ENCODE results near the gene DMD. TPM values are rescaled to one million over a fixed set of nuclear protein-coding genes. Genes with fewer than 3 reads are reported as not detected.

The DMD gene
- total RNA-seq (2016; rRNA removed; fragmentation: Illumina TruSeq; extraction: Trizol) (25.9 and 35.6 TPM in 2 replicates), polyA plus RNA-seq (2011; rRNA removed) (15.4 and 17.6 TPM in 2 replicates), polyA minus RNA-seq (2011; rRNA and poly(A)+ RNA removed; ENCODE audit: low replicate concordance) (27.0 and 30.1 TPM in 2 replicates), Bru-seq, nascent RNA (percentile 38 among the genes with signal in this experiment), BruChase-seq, experiment 1, labeled RNA remaining after a 6-hour chase (percentile 36 among the genes with signal in this experiment), BruChase-seq, experiment 2, labeled RNA remaining after a 2-hour chase (percentile 35 among the genes with signal in this experiment)
- 8.6 and 9.1 TPM in 2 replicates for total RNA-seq (2016; cell fraction: cytosol; rRNA removed; fragmentation: Illumina TruSeq; extraction: Trizol; ENCODE audit: low read depth)
- total RNA-seq (2016; cell fraction: insoluble cytoplasmic fraction; rRNA removed; fragmentation: Illumina TruSeq; extraction: Trizol), result 24.0 and 30.4 TPM in 2 replicates
- total RNA-seq (2016; cell fraction: membrane; rRNA removed; fragmentation: Illumina TruSeq; extraction: Trizol), result 13.6 and 15.7 TPM in 2 replicates
- total RNA-seq (2016; cell fraction: nucleus; rRNA removed; fragmentation: Illumina TruSeq; extraction: Trizol), result 36.3 and 38.0 TPM in 2 replicates
- 8.6 and 8.8 TPM in 2 replicates for polyA plus RNA-seq (2011; cell fraction: cytosol; rRNA removed)
- polyA plus RNA-seq (2011; cell fraction: nucleus; rRNA removed), result 16.1 and 18.7 TPM in 2 replicates
- polyA plus RNA-seq (2012), result 7.9 and 10.2 TPM in 2 replicates
- 1.8 and 2.0 TPM in 2 replicates for polyA plus RNA-seq (2016; cell fraction: cytosol; fragmentation: Illumina TruSeq; extraction: Trizol; ENCODE audit: low read depth)
- 28.7 and 32.8 TPM in 2 replicates for polyA plus RNA-seq (2016; cell fraction: insoluble cytoplasmic fraction; fragmentation: Illumina TruSeq; extraction: Trizol; ENCODE audit: low read depth)
- polyA plus RNA-seq (2016; cell fraction: membrane; fragmentation: Illumina TruSeq; extraction: Trizol; ENCODE audit: low read depth), result 4.4 and 5.4 TPM in 2 replicates
- 26.6 and 26.9 TPM in 2 replicates for polyA plus RNA-seq (2016; cell fraction: nucleus; fragmentation: Illumina TruSeq; extraction: Trizol; ENCODE audit: insufficient read depth, low read depth)
- polyA minus RNA-seq (2011; cell fraction: cytosol; rRNA and poly(A)+ RNA removed), result 9.6 and 11.5 TPM in 2 replicates
- 54.5 and 60.7 TPM in 2 replicates for polyA minus RNA-seq (2011; cell fraction: nucleus; rRNA and poly(A)+ RNA removed)
- long read RNA-seq, experiment 1, partial matches to known transcripts, result 3 of 11 reads
- long read RNA-seq, experiment 1, other reads (novel, unspliced or antisense), result 5 of 11 reads
- long read RNA-seq, experiment 2, full-length matches to known transcripts, result 2 of 11 reads
- long read RNA-seq, experiment 2, partial matches to known transcripts, result 0 of 11 reads
- long read RNA-seq, experiment 2, other reads (novel, unspliced or antisense), result 9 of 11 reads

GRCh38 chrX:33211356-33212260 lies at the start of gene DMD:
TSS of gene DMD (minus strand) at chrX:33211549. CDS start at chrX:33211312, 237 bp downstream.
- H3K9me3 ChIP-seq (ENCODE audit: low read length), result no peaks in the 10 kb centered on the region
- DNase-seq (ENCODE audit: low spot score) (peak; percentile 1), FAIRE-seq (no peak), ATAC-seq (no peak)
- in situ Hi-C loops (cut with HindIII; ENCODE audit: extremely low pct_ligation_motif_present, low pct_unique_long_range_greater_than_20kb), result no loop called here
- no peak within 1 kb of the TSS for H3K9ac ChIP-seq (ENCODE audit: insufficient read depth, low read depth, low read length)
- no peak for TF ChIP-seq BCL6 (CRISPR knock-in tag; IDR thresholded peaks at IDR 0.05)
- no peak for TF ChIP-seq ZNF530 (CRISPR knock-in tag; IDR thresholded peaks at IDR 0.05; ENCODE audit: low read depth)
- no peak for TF ChIP-seq ZNF33A (CRISPR knock-in tag; IDR thresholded peaks at IDR 0.05; ENCODE audit: borderline replicate concordance)
- no peak for TF ChIP-seq STAG1 (CRISPR knock-in tag; IDR thresholded peaks at IDR 0.05)
- no peak for TF ChIP-seq PTBP1 (IDR thresholded peaks at IDR 0.05; ENCODE audit: low read depth, low read length, poor library complexity, severe bottlenecking)
- TF ChIP-seq SOX6 (IDR thresholded peaks at IDR 0.05), result no peak
- no peak for TF ChIP-seq SOX6 (CRISPR knock-in tag; IDR thresholded peaks at IDR 0.05)
- no peak for TF ChIP-seq MZF1 (CRISPR knock-in tag; IDR thresholded peaks at IDR 0.05; ENCODE audit: borderline replicate concordance)
- TF ChIP-seq PAF1 (CRISPR knock-in tag; IDR thresholded peaks at IDR 0.05), result no peak
- TF ChIP-seq SCMH1 (CRISPR knock-in tag; IDR thresholded peaks at IDR 0.05; ENCODE audit: borderline replicate concordance), result no peak
- no peak within 1 kb of the TSS for H3K4me3 ChIP-seq (replicated peaks in 1 of 3; ENCODE audit: insufficient read depth in 1 of 3, low read depth in 2 of 3, low read length in 3 of 3)
- H3K27me3 ChIP-seq (ENCODE audit: control insufficient read depth in 1 of 2, insufficient read depth in 2 of 2, low read length in 2 of 2), result no peaks in the 10 kb centered on the region
- CTCF ChIA-PET (ENCODE audit: low intra/inter-chr PET ratio, low total read pairs), result no interaction called here
- WGBS (ENCODE audit: low lambda C conversion rate), result 0% methylated on average over 4 of the region's 6 CpGs
- no peak within 1 kb of the TSS for H3K27ac ChIP-seq (ENCODE audit: extremely low read length, insufficient read depth, low read length)
- no peaks in the 10 kb centered on the region for H4K20me1 ChIP-seq (ENCODE audit: insufficient read depth, low read length)
- H2AFZ ChIP-seq (ENCODE audit: low read length), result no peak within 1 kb of the TSS
- BruUV-seq (replicated peaks), result no TSS peak
- no peaks in the 10 kb centered on the region for H3K36me3 ChIP-seq (replicated peaks in 1 of 2; ENCODE audit: control insufficient read depth in 1 of 2, insufficient read depth in 2 of 2, low read length in 2 of 2)
- no peaks in the 10 kb centered on the region for H3K79me2 ChIP-seq (ENCODE audit: insufficient read depth, low read length)
- intact Hi-C loops (cut with micrococcal nuclease; ENCODE audit: unreplicated experiment), result no loop called here
- POLR2A ChIA-PET, result no interaction called here
- no peak within 1 kb of the TSS for H3K4me2 ChIP-seq (ENCODE audit: low read depth, low read length)
- no peaks in the 10 kb centered on the region for H3K4me1 ChIP-seq (ENCODE audit: insufficient read depth, low read length)

Data from HepG2 (cell line).